HCT116 (cell line): ENCODE measurements around the gene C9orf50. TPM values are rescaled to one million over a fixed set of nuclear protein-coding genes. Genes with fewer than 3 reads are reported as not detected.

Experiments
- ATAC-seq: fragments of 200-7000 bp; cut with Tn5 transposase; 2 replicates; pipeline ENCODE4 v1.9.1; 2020; ENCODE audit warnings: mild to moderate bottlenecking, moderate library complexity
- BruUV-seq: library from RNA; stranded (reverse); fragments of 400-500 nt; replicated peaks from 2 replicates; lab custom pipeline; 2021; lab: Mats Ljungman, UMichigan
- CTCF ChIA-PET: fragments of 300-600 bp; sonication (Branson Sonifier 250); formaldehyde crosslinking; loops from one replicate; lab custom pipeline; 2021; ENCODE audit warnings: antibody characterized with exemption; lab: Charles Lee
- POLR2A ChIA-PET: fragments of 300-600, 350-600 bp; sonication (Branson Sonifier 250); formaldehyde crosslinking; loops from one replicate; lab custom pipeline; 2021; ENCODE audit warnings: antibody characterized with exemption; lab: Charles Lee
- RAD21 ChIA-PET, 2 experiments: fragments of 300-600 bp; sonication (Branson Sonifier 250); formaldehyde crosslinking; loops; one replicate each; lab custom pipeline; 2023; ENCODE audit warnings: low total read pairs in 2 of 2; ENCODE audit not compliant: uncharacterized antibody in 2 of 2, unreplicated experiment in 2 of 2, low non-redundant PET in 1 of 2; lab: Charles Lee
- DNase-seq: peaks from one replicate; pipeline ENCODE4 v3.0.0-alpha.2; 2010; ENCODE audit warnings: low read depth, low spot score
- H2AFZ ChIP-seq: fragments of 200-600 bp; shearing (Covaris generic), sonication (generic); 2 replicates; pipeline ENCODE4 v1.6.1; 2017; ENCODE audit warnings: low read depth, mixed run types, mixed read lengths, antibody characterized with exemption, low read length; ENCODE audit not compliant: poor library complexity, severe bottlenecking
- H3K27ac ChIP-seq: 2 replicates; pipeline ENCODE4 v1.5.1; 2012; ENCODE audit warnings: low read depth, low read length
- H3K27me3 ChIP-seq: fragments of 200-600 bp; sonication (generic); 2 replicates; pipeline ENCODE4 v1.6.1; 2016; ENCODE audit warnings: mixed run types, low read length, mixed read lengths; ENCODE audit not compliant: insufficient read depth
- H3K36me3 ChIP-seq, 2 experiments: fragments of 200-500 bp in 1 of 2; fragments of 200-600 bp in 1 of 2; sonication (Bioruptor generic) in 1 of 2; sonication (generic) in 1 of 2; 2 replicates each; pipeline versions ENCODE4 v1.5.1 to v1.6.1; 2014 to 2016; ENCODE audit warnings: low read length in 2 of 2, inconsistent platforms in 1 of 2, mixed read lengths in 1 of 2, mixed run types in 1 of 2; ENCODE audit not compliant: insufficient read depth in 2 of 2, control insufficient read depth in 1 of 2
- H3K4me1 ChIP-seq, 2 experiments: fragments of 200-600 bp in 1 of 2; sonication (generic) in 1 of 2; 2 replicates each; pipeline versions ENCODE4 v1.5.1 to v1.6.1; 2012 to 2017; ENCODE audit warnings: low read length in 2 of 2, inconsistent platforms in 1 of 2, mild to moderate bottlenecking in 1 of 2, mixed read lengths in 1 of 2, mixed run types in 1 of 2, moderate library complexity in 1 of 2; ENCODE audit not compliant: insufficient read depth in 2 of 2, control insufficient read depth in 1 of 2
- H3K4me2 ChIP-seq: fragments of 200-600 bp; sonication (generic); 2 replicates; pipeline ENCODE4 v1.6.1; 2017; ENCODE audit warnings: mixed run types, low read length, mixed read lengths
- H3K4me3 ChIP-seq, 2 experiments: fragments of 200-600 bp in 1 of 2; sonication (generic) in 1 of 2; replicated peaks in 1 of 2; 2 replicates each; pipeline ENCODE4 v1.5.1; 2011 to 2016; ENCODE audit warnings: low read length in 2 of 2, control low read depth in 1 of 2, low read depth in 1 of 2, mild to moderate bottlenecking in 1 of 2, mixed read lengths in 1 of 2, mixed run types in 1 of 2
- H3K79me2 ChIP-seq: fragments of 200-600 bp; sonication (generic); 2 replicates; pipeline ENCODE4 v1.6.1; 2017; ENCODE audit warnings: mild to moderate bottlenecking, mixed run types, low read length, moderate library complexity, mixed read lengths; ENCODE audit not compliant: insufficient read depth
- H3K9ac ChIP-seq: fragments of 200-600 bp; sonication (generic); 2 replicates; pipeline ENCODE4 v1.6.1; 2016; ENCODE audit warnings: low read length, mixed read lengths
- H3K9me2 ChIP-seq: fragments of 200-600 bp; sonication (generic), shearing (Covaris generic); 2 replicates; pipeline ENCODE4 v1.6.1; 2017; ENCODE audit warnings: mixed run types, mild to moderate bottlenecking, moderate library complexity; ENCODE audit not compliant: insufficient read depth
- H3K9me3 ChIP-seq, 2 experiments: fragments of 200-500 bp in 1 of 2; fragments of 200-600 bp in 1 of 2; sonication (Bioruptor generic) in 1 of 2; sonication (generic) in 1 of 2; 2 replicates each; pipeline ENCODE4 v1.6.1; 2014 to 2017; ENCODE audit warnings: low read length in 2 of 2, mixed read lengths in 2 of 2, inconsistent platforms in 1 of 2, low read depth in 1 of 2, mild to moderate bottlenecking in 1 of 2, mixed run types in 1 of 2, moderate library complexity in 1 of 2; ENCODE audit not compliant: control insufficient read depth in 1 of 2, insufficient read depth in 1 of 2
- H4K20me1 ChIP-seq: fragments of 200-600 bp; sonication (generic), shearing (Covaris generic); 2 replicates; pipeline ENCODE4 v1.6.1; 2017; ENCODE audit warnings: mixed run types, mild to moderate bottlenecking, moderate library complexity; ENCODE audit not compliant: insufficient read depth
- CBX3 ChIP-seq: IDR thresholded peaks from 2 replicates; pipeline ENCODE4 v1.6.1; 2012; ENCODE audit warnings: low read depth
- EGR1 ChIP-seq: IDR thresholded peaks from 2 replicates; pipeline ENCODE4 v1.6.1; 2012; ENCODE audit warnings: low read depth
- ELF1 ChIP-seq: IDR thresholded peaks from 2 replicates; pipeline ENCODE4 v1.6.1; 2012; ENCODE audit warnings: low read depth, borderline replicate concordance
- EZH2 ChIP-seq: fragments of 200-600 bp; sonication (generic); IDR thresholded peaks from 2 replicates; pipeline ENCODE4 v1.6.1; 2017; ENCODE audit warnings: antibody characterized with exemption, mixed run types
- FOSL1 ChIP-seq: IDR thresholded peaks from 2 replicates; pipeline ENCODE4 v1.6.1; 2012; ENCODE audit warnings: low read depth
- JUND ChIP-seq: IDR thresholded peaks from 2 replicates; pipeline ENCODE4 v1.6.1; 2012
- RAD21 ChIP-seq: IDR thresholded peaks from 2 replicates; pipeline ENCODE4 v1.6.1; 2012; ENCODE audit warnings: low read depth, mild to moderate bottlenecking
- REST ChIP-seq: IDR thresholded peaks from 2 replicates; pipeline ENCODE4 v1.6.1; 2012; ENCODE audit warnings: low read depth
- SIN3A ChIP-seq: IDR thresholded peaks from 2 replicates; pipeline ENCODE4 v1.6.1; 2012; ENCODE audit warnings: low read depth
- SP1 ChIP-seq: IDR thresholded peaks from 2 replicates; pipeline ENCODE4 v1.6.1; 2012; ENCODE audit warnings: low read depth
- TCF7L2 ChIP-seq: IDR thresholded peaks from 2 replicates; pipeline ENCODE4 v1.7.0; 2011; ENCODE audit warnings: borderline replicate concordance, inconsistent platforms; ENCODE audit not compliant: insufficient read depth, insufficient read length; ENCODE audit errors: extremely low read depth
- YY1 ChIP-seq: IDR thresholded peaks from 2 replicates; pipeline ENCODE4 v1.6.1; 2011; ENCODE audit warnings: low read length, low read depth, moderate library complexity, mild to moderate bottlenecking; ENCODE audit not compliant: insufficient replicate concordance; ENCODE audit errors: extremely low read depth
- ZFX ChIP-seq: fragments of 450-650 bp; IDR thresholded peaks from 2 replicates; pipeline ENCODE4 v1.6.1; 2017
- intact Hi-C: fragments of 100-400 bp; cut with micrococcal nuclease; formaldehyde crosslinking; loops from 2 replicates; pipeline ENCODE4 v1.10.0; 2022
- total RNA-seq: library from RNA; stranded (reverse); gene quantifications from one replicate; pipeline ENCODE4 v1.2.1, GENCODE V29; 2021; ENCODE audit not compliant: unreplicated experiment
- TF ChIP-seq, protein P1 (sequence below): IDR thresholded peaks from 2 replicates; pipeline ENCODE4 v1.6.1; 2012
- TF ChIP-seq, protein P2 (sequence below): IDR thresholded peaks from 2 replicates; pipeline ENCODE4 v1.6.1; 2011; ENCODE audit warnings: mild to moderate bottlenecking, low read length, moderate library complexity; ENCODE audit not compliant: insufficient replicate concordance; ENCODE audit errors: extremely low read depth

C9orf50 gene
- total RNA-seq, 1 experiment from 2014 or later = not detected

GRCh38 chr9:129656795-129657390 lies 36.0 kb upstream of the C9orf50 start:
- Histone ChIP-seq H3K27ac (no peak overlapping the region), H3K4me1 (peaks cover 3 to 10% of the 10 kb centered on the region in 2 experiments; a peak in 2 of 4 replicates), H3K27me3 (no peaks in the 10 kb centered on the region), H3K36me3 (no peaks in the 10 kb centered on the region), H2AFZ (no peak overlapping the region), H3K9me2 (no peaks in the 10 kb centered on the region), H3K4me3 (no peak overlapping the region), H4K20me1 (no peaks in the 10 kb centered on the region), H3K9ac (no peak overlapping the region), H3K9me3 (no peaks in the 10 kb centered on the region), H3K79me2 (no peaks in the 10 kb centered on the region), H3K4me2 (peak overlapping the region; percentile 54)
- no peak for TF ChIP-seq ELF1
- TF ChIP-seq SP1 = peak; percentile 44; the same call in 1 of the 2 replicates
- no peak for TF ChIP-seq EGR1
- TF ChIP-seq FOSL1 = peak; percentile 82
- TF ChIP-seq, protein P1, sequence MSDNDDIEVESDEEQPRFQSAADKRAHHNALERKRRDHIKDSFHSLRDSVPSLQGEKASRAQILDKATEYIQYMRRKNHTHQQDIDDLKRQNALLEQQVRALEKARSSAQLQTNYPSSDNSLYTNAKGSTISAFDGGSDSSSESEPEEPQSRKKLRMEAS = 0 out of 2 replicates have a peak, but pooled peaks have one; percentile 19
- TF ChIP-seq TCF7L2 = no peak
- TF ChIP-seq CBX3 = peak; percentile 70; the same call in 1 of the 2 replicates
- no TSS peak for BruUV-seq
- intact Hi-C loops = no loop called here
- ChIA-PET POLR2A (no interaction called here), CTCF (interaction anchor here (0.8 kb wide), 1 partner anchor 80 kb away, joined by 3 read pairs; no protein-coding TSS in a partner anchor), RAD21 (no interaction called here)
- ATAC-seq (peak; percentile 89), DNase-seq (peak; percentile 39)

GRCh38 chr9:129655696-129656095 lies 34.8 kb upstream of the C9orf50 start:
- RAD21 ChIA-PET = no interaction called here
- Histone ChIP-seq H3K4me2 (no peak overlapping the region), H3K9me2 (no peaks in the 10 kb centered on the region), H3K4me3 (no peak overlapping the region), H3K4me1 (peaks cover 3 to 10% of the 10 kb centered on the region in 2 experiments; a peak in 2 of 4 replicates), H2AFZ (no peak overlapping the region), H3K79me2 (no peaks in the 10 kb centered on the region), H4K20me1 (no peaks in the 10 kb centered on the region), H3K9me3 (no peaks in the 10 kb centered on the region), H3K27me3 (no peaks in the 10 kb centered on the region), H3K36me3 (no peaks in the 10 kb centered on the region), H3K9ac (no peak overlapping the region), H3K27ac (no peak overlapping the region)
- intact Hi-C loops = no loop called here
- DNase-seq (no peak), ATAC-seq (no peak)
- CTCF ChIA-PET = no interaction called here
- POLR2A ChIA-PET = no interaction called here
- BruUV-seq = no TSS peak
- TF ChIP-seq TCF7L2 = no peak
- TF ChIP-seq EGR1 = no peak
- TF ChIP-seq, protein P2, sequence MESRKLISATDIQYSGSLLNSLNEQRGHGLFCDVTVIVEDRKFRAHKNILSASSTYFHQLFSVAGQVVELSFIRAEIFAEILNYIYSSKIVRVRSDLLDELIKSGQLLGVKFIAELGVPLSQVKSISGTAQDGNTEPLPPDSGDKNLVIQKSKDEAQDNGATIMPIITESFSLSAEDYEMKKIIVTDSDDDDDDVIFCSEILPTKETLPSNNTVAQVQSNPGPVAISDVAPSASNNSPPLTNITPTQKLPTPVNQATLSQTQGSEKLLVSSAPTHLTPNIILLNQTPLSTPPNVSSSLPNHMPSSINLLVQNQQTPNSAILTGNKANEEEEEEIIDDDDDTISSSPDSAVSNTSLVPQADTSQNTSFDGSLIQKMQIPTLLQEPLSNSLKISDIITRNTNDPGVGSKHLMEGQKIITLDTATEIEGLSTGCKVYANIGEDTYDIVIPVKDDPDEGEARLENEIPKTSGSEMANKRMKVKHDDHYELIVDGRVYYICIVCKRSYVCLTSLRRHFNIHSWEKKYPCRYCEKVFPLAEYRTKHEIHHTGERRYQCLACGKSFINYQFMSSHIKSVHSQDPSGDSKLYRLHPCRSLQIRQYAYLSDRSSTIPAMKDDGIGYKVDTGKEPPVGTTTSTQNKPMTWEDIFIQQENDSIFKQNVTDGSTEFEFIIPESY = no peak
- TF ChIP-seq REST = no peak
- TF ChIP-seq SP1 = no peak
- TF ChIP-seq ZFX = no peak
- no peak for TF ChIP-seq CBX3
- TF ChIP-seq RAD21 = no peak
- TF ChIP-seq JUND = no peak
- no peak for TF ChIP-seq YY1
- no peak for TF ChIP-seq SIN3A
- TF ChIP-seq EZH2 = no peak
